ENCODE results near the gene NPTN.

Gene NPTN

GRCh38 chr15:73631915-73632669 is 1.1 kb downstream of the NPTN start:
- no peak for DNase-seq

DNA sequence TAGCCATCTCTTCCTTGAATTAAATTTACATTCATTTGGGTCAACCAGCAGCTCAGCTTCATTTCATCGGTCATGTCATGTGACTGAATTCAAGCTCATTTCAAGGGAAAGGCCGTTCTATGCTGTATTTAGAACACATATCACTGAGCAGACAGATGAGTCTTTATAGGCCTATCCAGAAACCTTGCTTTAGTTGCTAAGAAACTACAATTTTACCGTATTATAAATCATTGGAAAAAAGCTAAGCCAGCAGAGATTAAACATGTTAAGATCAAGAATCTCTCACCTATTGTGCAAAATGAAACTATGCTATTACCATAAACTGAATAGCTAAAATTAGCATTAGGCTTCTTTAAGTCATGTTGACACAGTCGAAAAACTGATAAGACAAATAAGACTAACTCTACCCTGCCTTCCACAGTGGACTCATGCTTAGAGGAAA is 2.2 kb downstream of the NPTN start:
- no peak for DNase-seq

DNA sequence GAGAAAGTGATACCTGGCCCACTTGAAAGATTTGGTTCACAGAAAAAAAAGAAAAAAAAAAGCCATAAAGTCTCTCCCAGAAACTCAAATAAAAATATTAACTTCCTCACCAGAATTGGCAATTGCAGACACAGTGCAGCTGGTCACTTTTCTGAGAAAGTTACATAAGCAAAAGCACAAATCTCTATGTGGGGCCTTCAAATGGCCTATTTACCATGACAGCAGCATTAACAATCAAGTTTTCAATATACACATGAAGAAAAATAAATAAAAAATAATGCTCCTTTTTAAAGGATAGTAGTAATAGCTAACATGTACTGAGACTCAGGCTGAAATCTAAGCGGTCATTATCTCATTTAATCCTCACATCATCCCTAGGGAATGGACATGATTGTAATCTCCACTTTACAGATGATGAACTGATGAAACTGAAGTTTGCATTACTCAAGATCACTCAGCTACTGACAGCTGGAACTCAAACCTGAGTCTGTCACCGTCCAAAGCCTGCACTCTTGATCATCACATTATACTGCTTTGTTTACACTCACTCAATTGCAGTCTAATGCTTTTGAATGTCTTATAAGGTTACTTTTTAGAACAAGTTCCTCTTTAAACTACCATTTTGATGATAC is 3.3 kb downstream of the NPTN start:
- no peak for DNase-seq

- DNase-seq = peak; percentile 32
Measured at GRCh38 chr15:73628976-73629797, 4.0 kb downstream of the NPTN start.

- DNase-seq = no peak
Measured at GRCh38 chr15:73628102-73628501, 5.1 kb downstream of the NPTN start.

DNA sequence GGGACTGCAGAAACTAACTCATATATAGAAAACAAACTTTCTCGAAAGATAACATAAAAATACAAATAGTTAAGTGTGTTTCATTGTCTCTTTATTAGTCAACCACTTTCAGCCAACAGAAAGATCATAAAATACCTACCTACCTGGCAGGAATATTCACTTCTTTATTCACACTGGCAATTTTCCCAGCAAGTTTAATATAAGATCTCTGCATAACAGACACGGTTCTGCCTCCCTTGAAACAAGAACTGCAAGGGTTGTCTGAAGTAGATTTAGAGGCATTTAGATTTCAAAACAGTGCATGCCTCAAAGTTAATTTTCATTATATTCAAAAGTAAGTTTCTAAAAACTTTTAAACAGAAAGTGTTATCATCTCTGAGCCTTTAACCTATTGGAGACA is 7.1 kb downstream of the NPTN start:
- DNase-seq = no peak

GRCh38 chr15:73624530-73624929 is 8.7 kb downstream of the NPTN start:
- DNase-seq = no peak

DNA sequence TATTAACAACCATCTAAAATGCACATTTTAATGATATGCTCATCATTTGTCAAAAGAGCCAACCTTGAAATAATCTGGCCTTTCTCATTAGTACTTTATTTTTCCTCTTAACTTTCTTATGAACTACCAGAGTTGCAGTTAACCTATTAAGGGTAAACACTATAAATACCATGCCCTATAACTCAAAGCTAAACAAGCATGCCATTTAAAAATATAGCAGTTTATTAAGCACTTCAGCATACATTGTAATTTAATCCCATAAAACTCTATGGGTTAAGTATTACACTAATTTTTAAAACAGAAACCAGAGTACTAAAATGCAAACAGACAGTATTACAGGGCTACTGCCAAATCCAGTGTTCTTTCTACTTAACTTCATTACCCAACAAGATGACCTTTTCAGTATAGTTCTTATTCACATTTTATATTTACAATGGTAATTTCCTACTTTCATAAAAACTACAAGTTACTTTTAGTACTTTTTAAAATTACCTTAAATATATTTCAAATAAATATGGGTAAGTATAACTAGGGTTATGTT is 11.8 kb downstream of the NPTN start:
- no peak for DNase-seq

- no peak for DNase-seq
Measured at GRCh38 chr15:73620078-73620477, 13.1 kb downstream of the NPTN start.

GRCh38 chr15:73617913-73618312 is 15.3 kb downstream of the NPTN start:
- DNase-seq = no peak

DNA sequence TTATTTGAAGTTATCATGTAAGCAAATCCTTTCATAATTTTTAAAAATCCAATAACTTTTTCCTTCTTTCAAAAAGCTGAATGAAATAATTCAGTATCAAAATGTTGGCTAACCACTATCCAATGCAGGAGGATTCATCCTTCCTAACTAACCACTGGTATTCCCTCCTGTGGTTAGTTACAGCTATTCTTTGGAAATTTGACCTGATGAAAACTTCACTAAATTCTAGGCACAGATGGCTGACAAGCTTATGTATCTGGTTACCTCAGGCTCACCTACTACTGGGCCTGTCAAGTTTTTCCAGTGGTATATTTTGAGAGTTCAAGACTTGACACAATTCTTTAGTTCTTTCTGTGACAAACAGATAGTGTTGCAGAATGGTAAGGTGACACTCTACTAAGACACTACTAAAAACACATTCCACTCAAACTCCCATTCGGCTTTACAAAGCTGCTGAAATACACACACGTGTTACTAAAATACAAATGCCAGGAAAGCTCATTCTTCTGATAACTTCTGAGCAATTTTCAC is 15.8 kb downstream of the NPTN start:
- no peak for DNase-seq

GRCh38 chr15:73608941-73609340 is 24.2 kb downstream of the NPTN start:
- DNase-seq = no peak

DNA sequence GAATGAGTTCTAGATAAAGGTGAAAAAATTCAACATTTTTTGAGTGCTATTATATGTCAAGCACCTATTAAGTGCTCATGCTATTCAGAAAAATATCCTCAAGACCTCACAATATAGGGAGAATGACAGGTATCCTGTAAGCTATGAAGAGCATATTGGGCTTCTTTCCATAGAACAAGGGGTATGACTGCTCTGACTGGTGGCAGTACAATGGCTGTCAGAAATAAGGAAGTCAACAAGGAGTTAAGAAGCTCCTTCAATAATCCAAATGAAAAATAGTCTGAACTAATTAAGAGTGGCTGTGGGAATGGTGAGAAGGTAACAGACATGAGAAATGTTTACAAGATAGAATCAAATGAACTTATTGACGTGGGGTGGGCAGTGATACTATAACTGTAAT is 24.7 kb downstream of the NPTN start:
- no peak for DNase-seq

DNA sequence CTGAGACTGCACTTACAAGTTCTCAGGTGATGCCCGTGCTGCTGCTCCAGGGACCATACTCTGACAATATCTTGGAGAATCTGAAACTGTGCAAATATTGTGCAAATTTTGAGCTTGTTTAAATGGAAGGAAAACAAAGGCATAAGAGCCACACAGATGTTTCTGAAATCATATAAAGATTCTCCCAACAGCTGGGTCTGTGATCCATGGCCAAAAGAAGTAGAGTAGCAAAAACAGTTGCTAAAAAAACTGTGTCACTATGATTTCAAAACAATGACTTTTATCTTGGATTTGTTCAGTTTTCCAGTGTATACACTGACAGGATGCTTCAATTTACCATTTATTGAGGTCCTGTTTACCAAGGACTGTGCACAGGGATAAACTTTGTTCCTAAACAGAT is 25.3 kb downstream of the NPTN start:
- DNase-seq = no peak

DNA sequence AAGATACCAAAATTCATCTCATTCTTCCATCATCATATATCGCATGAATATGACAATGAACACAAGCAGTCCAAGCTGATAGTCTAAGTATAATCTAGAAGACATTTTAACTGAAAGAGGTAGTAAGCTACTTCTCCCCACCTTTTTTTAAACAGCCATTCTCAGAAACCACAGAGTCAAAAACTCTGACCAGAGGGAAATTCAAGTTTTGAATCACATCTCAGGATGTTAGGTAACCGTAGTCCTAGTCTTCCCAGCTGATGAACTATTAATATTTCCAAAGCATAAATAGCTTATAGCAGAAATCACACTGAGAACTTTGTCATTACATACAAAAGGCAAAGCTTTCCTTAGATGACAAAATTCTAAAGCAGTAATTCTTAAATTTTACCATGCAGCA is 25.8 kb downstream of the NPTN start:
- no peak for DNase-seq

DNA sequence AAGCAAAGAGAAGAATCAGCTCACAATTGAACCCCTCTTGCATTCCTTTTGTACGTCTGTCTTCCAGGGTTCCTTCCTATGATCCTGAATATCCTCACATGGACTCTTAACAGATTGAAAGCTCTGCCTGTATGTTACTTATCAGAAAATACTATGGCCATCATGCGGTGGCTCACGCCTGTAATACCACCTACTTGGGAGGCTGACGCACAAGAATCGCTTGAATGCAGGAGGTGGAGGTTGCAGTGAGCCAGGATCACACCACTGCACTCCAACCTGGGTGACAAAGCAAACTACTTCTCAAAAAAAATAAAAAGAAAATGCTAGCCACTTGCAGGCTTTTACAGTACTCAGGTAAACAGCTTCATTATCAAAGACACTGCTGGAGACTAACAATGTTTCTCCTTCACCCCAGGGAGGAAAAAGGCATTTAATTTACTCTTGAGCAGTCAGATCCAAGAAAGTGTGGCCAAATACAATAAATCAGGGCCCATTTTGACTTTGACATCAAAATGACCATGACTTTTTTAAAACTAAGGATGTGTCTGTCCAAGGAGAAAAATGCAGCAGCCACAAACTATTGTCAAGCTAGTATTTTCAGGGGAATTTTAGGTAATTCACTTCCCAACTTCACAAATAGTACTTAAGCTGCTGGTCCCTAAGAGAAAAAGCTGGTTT is 27.3 kb downstream of the NPTN start:
- DNase-seq = no peak

DNA sequence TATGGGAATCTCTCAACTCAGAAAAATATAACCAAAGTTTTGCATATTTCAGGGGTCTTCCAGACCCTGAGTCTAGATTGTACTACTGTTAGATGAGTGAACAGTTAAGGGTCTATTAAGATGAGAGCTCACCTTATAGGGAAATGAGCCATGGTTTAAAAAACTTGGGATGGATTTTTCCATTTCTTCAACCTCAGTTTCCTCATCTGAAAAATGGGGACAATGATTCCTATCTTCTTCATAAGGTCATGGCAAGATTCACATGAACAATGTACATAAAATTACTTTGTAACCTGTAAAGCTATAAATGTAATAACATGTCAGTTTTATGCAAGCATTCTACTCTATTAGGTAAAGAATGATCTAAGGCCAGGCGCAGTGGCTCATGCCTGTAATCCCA is 28.7 kb downstream of the NPTN start:
- no peak for DNase-seq

- no peak for DNase-seq
Measured at GRCh38 chr15:73602992-73603391, 30.2 kb downstream of the NPTN start.

DNA sequence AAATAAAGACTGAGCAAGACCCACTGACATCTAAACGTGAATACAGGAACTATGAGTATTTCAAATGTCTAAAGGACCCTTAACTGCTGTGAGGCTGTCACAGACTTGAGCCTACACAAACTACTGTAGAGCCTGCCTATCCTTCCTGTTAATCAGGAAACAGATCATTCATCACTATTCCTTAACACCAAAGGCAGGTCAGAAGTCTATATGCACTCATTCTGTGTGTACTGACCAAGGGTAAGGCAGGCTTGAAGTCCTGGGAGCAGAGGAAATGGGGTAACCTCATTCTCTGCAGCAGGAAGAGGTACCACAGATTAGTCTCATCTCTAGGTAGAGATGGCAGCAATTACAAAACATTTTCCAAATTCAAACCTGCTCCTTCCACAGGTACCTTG is 30.7 kb downstream of the NPTN start:
- no peak for DNase-seq

- DNase-seq = no peak
Measured at GRCh38 chr15:73601451-73602445, 31.4 kb downstream of the NPTN start.
